ENCODE results near the gene RASSF3.
"Not testable (repeated sequence)": the region's sequence is repeated elsewhere in the genome, so short reads cannot be mapped to it uniquely, and the experiment has no call there.

The RASSF3 gene

GRCh38 chr12:64611341-64612284, 1.3 kb downstream of the RASSF3 start:
- Histone ChIP-seq H2AFZ (ENCODE audit: low read depth, low read length) (peak overlapping the region; percentile 98), H3K4me3 (ENCODE audit: low read depth in 1 of 2, low read length in 2 of 2) (peak overlapping the region; percentile 83 to 92), H3K9me3 (ENCODE audit: insufficient read depth, low read length, severe bottlenecking) (no peaks in the 10 kb centered on the region), H3K79me2 (ENCODE audit: insufficient read depth, low read length) (peaks cover 62% of the 10 kb centered on the region), H3K27ac (ENCODE audit: low read length) (peak overlapping the region; percentile 66), H3K36me3 (ENCODE audit: insufficient read depth, low read length) (no peaks in the 10 kb centered on the region; the same call in 1 of the 2 replicates), H4K20me1 (ENCODE audit: insufficient read depth, low read length) (peaks cover 4% of the 10 kb centered on the region; the same call in 1 of the 2 replicates), H3K4me2 (ENCODE audit: insufficient read depth, low read length) (peak overlapping the region; percentile 95), H3K9ac (ENCODE audit: low read depth, low read length) (peak overlapping the region; percentile 95), H3K4me1 (ENCODE audit: insufficient read depth, low read length) (peaks cover 34% of the 10 kb centered on the region), H3K27me3 (ENCODE audit: insufficient read depth, low read length, poor library complexity) (no peaks in the 10 kb centered on the region)
- DNase-seq (no peak), ATAC-seq (ENCODE audit: insufficient read depth, low read depth) (no peak)
- TF ChIP-seq EZH2 (IDR thresholded peaks at IDR 0.05; ENCODE audit: borderline replicate concordance, low read depth, low read length, severe bottlenecking), result no peak

- Histone ChIP-seq H3K27me3 (ENCODE audit: insufficient read depth, low read length, poor library complexity) (no peaks in the 10 kb centered on the region), H3K9me3 (ENCODE audit: insufficient read depth, low read length, severe bottlenecking) (no peaks in the 10 kb centered on the region), H2AFZ (ENCODE audit: low read depth, low read length) (no peak overlapping the region), H4K20me1 (ENCODE audit: insufficient read depth, low read length) (peaks cover 5% of the 10 kb centered on the region; the same call in 1 of the 2 replicates), H3K4me2 (ENCODE audit: insufficient read depth, low read length) (peak overlapping the region; percentile 95; the same call in 1 of the 2 replicates), H3K4me1 (ENCODE audit: insufficient read depth, low read length) (peaks cover 34% of the 10 kb centered on the region), H3K79me2 (ENCODE audit: insufficient read depth, low read length) (peaks cover 75% of the 10 kb centered on the region), H3K27ac (ENCODE audit: low read length) (no peak overlapping the region), H3K4me3 (ENCODE audit: low read depth in 1 of 2, low read length in 2 of 2) (no peak overlapping the region; a peak in 1 of 4 replicates), H3K36me3 (ENCODE audit: insufficient read depth, low read length) (no peaks in the 10 kb centered on the region; the same call in 1 of the 2 replicates), H3K9ac (ENCODE audit: low read depth, low read length) (peak overlapping the region; percentile 21; the same call in 1 of the 2 replicates)
- no peak for ATAC-seq (ENCODE audit: insufficient read depth, low read depth)
- no peak for TF ChIP-seq CTCF (IDR thresholded peaks at IDR 0.05; ENCODE audit: borderline replicate concordance, extremely low read depth, low read length, poor library complexity, severe bottlenecking)
- TF ChIP-seq EZH2 (IDR thresholded peaks at IDR 0.05; ENCODE audit: borderline replicate concordance, low read depth, low read length, severe bottlenecking), result no peak
- no peak for DNase-seq
These were observed 2.5 kb downstream of the RASSF3 start for GRCh38 chr12:64612843-64613242.

- not testable (repeated sequence) for H3K4me2 ChIP-seq (ENCODE audit: insufficient read depth, low read length); H3K9ac ChIP-seq (ENCODE audit: low read depth, low read length); H3K9me3 ChIP-seq (ENCODE audit: insufficient read depth, low read length, severe bottlenecking); ATAC-seq (ENCODE audit: insufficient read depth, low read depth); H3K27ac ChIP-seq (ENCODE audit: low read length); H3K36me3 ChIP-seq (ENCODE audit: insufficient read depth, low read length); H3K27me3 ChIP-seq (ENCODE audit: insufficient read depth, low read length, poor library complexity); H3K4me3 ChIP-seq (ENCODE audit: low read depth in 1 of 2, low read length in 2 of 2); H4K20me1 ChIP-seq (ENCODE audit: insufficient read depth, low read length); DNase-seq; H2AFZ ChIP-seq (ENCODE audit: low read depth, low read length)
- H3K4me1 ChIP-seq (ENCODE audit: insufficient read depth, low read length), result peaks cover 33% of the 10 kb centered on the region
- peaks cover 84% of the 10 kb centered on the region for H3K79me2 ChIP-seq (ENCODE audit: insufficient read depth, low read length)
These were observed 3.6 kb downstream of the RASSF3 start for GRCh38 chr12:64613775-64614398.

GRCh38 chr12:64616201-64616600, 5.9 kb downstream of the RASSF3 start:
- H3K4me2 ChIP-seq (ENCODE audit: insufficient read depth, low read length), result no peak overlapping the region

More at GRCh38 chr12:64616201-64616600, 5.9 kb downstream of the RASSF3 start:
- Histone ChIP-seq H3K9ac (ENCODE audit: low read depth, low read length) (no peak overlapping the region), H3K4me1 (ENCODE audit: insufficient read depth, low read length) (peaks cover 17% of the 10 kb centered on the region), H3K4me3 (ENCODE audit: low read depth in 1 of 2, low read length in 2 of 2) (no peak overlapping the region), H3K36me3 (ENCODE audit: insufficient read depth, low read length) (no peaks in the 10 kb centered on the region; the same call in 1 of the 2 replicates), H3K9me3 (ENCODE audit: insufficient read depth, low read length, severe bottlenecking) (no peaks in the 10 kb centered on the region), H3K27ac (ENCODE audit: low read length) (no peak overlapping the region), H2AFZ (ENCODE audit: low read depth, low read length) (no peak overlapping the region), H3K27me3 (ENCODE audit: insufficient read depth, low read length, poor library complexity) (no peaks in the 10 kb centered on the region), H3K79me2 (ENCODE audit: insufficient read depth, low read length) (peaks cover 95% of the 10 kb centered on the region), H4K20me1 (ENCODE audit: insufficient read depth, low read length) (peaks cover 5% of the 10 kb centered on the region; the same call in 1 of the 2 replicates)
- ATAC-seq (ENCODE audit: insufficient read depth, low read depth) (no peak), DNase-seq (no peak)
- TF ChIP-seq CTCF (IDR thresholded peaks at IDR 0.05; ENCODE audit: borderline replicate concordance, extremely low read depth, low read length, poor library complexity, severe bottlenecking) (no peak), EZH2 (IDR thresholded peaks at IDR 0.05; ENCODE audit: borderline replicate concordance, low read depth, low read length, severe bottlenecking) (no peak)

Measured in DND-41 (cell line).